ENCODE measurements around the gene PRR9. TPM values are rescaled to one million over a fixed set of nuclear protein-coding genes. Genes with fewer than 3 reads are reported as not detected.

Gene PRR9
- total RNA-seq, 1 experiment from 2014 or later: not detected

GRCh38 chr1:153250166-153250565 is 32.8 kb downstream of the PRR9 start:
- Histone ChIP-seq H2AFZ (no peak overlapping the region), H3K27ac (no peak overlapping the region), H3K27me3 (ENCODE audit: insufficient read depth, low read depth) (peaks cover 24% of the 10 kb centered on the region), H3K9me2 (ENCODE audit: insufficient read depth) (no peaks in the 10 kb centered on the region), H3K4me2 (no peak overlapping the region), H3K4me3 (no peak overlapping the region), H3K79me2 (ENCODE audit: low read depth) (no peaks in the 10 kb centered on the region), H3K36me3 (ENCODE audit: low read depth) (no peaks in the 10 kb centered on the region), H3K4me1 (replicated peaks; ENCODE audit: insufficient read depth) (no peaks in the 10 kb centered on the region), H3K9me3 (ENCODE audit: insufficient read depth, low read depth) (no peaks in the 10 kb centered on the region), H3F3A (ENCODE audit: insufficient read depth, low read depth) (no peaks in the 10 kb centered on the region), H4K20me1 (ENCODE audit: insufficient read depth) (no peaks in the 10 kb centered on the region)
- TF ChIP-seq, protein P1, sequence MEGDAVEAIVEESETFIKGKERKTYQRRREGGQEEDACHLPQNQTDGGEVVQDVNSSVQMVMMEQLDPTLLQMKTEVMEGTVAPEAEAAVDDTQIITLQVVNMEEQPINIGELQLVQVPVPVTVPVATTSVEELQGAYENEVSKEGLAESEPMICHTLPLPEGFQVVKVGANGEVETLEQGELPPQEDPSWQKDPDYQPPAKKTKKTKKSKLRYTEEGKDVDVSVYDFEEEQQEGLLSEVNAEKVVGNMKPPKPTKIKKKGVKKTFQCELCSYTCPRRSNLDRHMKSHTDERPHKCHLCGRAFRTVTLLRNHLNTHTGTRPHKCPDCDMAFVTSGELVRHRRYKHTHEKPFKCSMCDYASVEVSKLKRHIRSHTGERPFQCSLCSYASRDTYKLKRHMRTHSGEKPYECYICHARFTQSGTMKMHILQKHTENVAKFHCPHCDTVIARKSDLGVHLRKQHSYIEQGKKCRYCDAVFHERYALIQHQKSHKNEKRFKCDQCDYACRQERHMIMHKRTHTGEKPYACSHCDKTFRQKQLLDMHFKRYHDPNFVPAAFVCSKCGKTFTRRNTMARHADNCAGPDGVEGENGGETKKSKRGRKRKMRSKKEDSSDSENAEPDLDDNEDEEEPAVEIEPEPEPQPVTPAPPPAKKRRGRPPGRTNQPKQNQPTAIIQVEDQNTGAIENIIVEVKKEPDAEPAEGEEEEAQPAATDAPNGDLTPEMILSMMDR (conservative IDR thresholded peaks at IDR 0.05): no peak
- TF ChIP-seq EZH2 (IDR thresholded peaks at IDR 0.05; ENCODE audit: low read depth): no peak
- intact Hi-C loops (cut with micrococcal nuclease; ENCODE audit: unreplicated experiment): no loop called here
- ChIA-PET POLR2A (ENCODE audit: unreplicated experiment) (no interaction called here), CTCF (no interaction called here)
- no TSS peak for BruUV-seq (replicated peaks)
- no peak for DNase-seq

DNA sequence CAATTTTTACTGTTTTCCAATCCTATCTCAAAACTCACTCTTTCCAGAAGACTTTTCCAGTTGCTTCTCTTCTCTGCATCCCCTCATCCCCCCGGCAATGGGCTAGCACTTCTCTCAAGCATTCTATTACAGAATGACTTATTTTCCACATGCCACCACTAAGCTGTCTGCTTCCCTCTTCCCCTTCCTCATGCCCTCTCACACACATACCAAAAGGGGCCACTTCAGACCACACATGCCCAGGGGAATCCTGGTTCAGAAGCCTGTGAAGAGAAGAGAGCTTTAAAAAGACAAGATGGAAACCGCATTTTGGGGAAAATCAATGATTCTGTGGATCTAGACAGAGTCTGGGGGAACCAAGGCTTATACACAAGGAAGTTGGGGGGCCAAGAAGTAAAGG is 33.7 kb downstream of the PRR9 start:
- Histone ChIP-seq H3K9me2 (ENCODE audit: insufficient read depth) (no peaks in the 10 kb centered on the region), H3K79me2 (ENCODE audit: low read depth) (no peaks in the 10 kb centered on the region), H3K9me3 (ENCODE audit: insufficient read depth, low read depth) (no peaks in the 10 kb centered on the region), H3K36me3 (ENCODE audit: low read depth) (no peaks in the 10 kb centered on the region), H3K27ac (no peak overlapping the region), H2AFZ (no peak overlapping the region), H3K27me3 (ENCODE audit: insufficient read depth, low read depth) (peaks cover 19% of the 10 kb centered on the region), H3K4me1 (replicated peaks; ENCODE audit: insufficient read depth) (no peaks in the 10 kb centered on the region), H3K4me3 (no peak overlapping the region), H4K20me1 (ENCODE audit: insufficient read depth) (no peaks in the 10 kb centered on the region), H3K4me2 (no peak overlapping the region), H3F3A (ENCODE audit: insufficient read depth, low read depth) (no peaks in the 10 kb centered on the region)
- POLR2A ChIA-PET (ENCODE audit: unreplicated experiment): no interaction called here
- BruUV-seq (replicated peaks): no TSS peak
- intact Hi-C loops (cut with micrococcal nuclease; ENCODE audit: unreplicated experiment): no loop called here
- CTCF ChIA-PET: no interaction called here
- DNase-seq: no peak
- TF ChIP-seq, protein P1 (conservative IDR thresholded peaks at IDR 0.05): no peak
- TF ChIP-seq EZH2 (IDR thresholded peaks at IDR 0.05; ENCODE audit: low read depth): no peak

DNA sequence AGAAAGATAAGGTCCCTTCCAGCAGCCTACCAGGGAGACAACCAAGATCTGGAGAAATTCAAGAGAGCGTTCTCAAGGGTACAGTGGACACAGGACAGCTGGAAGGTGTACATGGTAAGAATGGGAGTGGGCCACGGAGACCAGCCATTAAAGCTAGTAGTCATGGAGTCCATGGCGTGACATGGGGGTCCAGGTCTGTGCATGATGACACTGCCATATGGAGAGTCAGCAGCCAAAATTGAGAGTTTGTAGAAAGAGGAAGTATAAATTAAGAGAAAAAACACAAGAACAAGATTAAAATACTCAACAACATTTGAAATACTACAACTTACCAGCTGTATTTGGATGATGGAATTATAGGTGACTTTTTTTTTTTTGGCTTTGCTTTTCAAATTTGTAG is 34.2 kb downstream of the PRR9 start:
- ChIA-PET CTCF (no interaction called here), POLR2A (ENCODE audit: unreplicated experiment) (no interaction called here)
- no peaks in the 10 kb centered on the region for H3K9me2 ChIP-seq (ENCODE audit: insufficient read depth)
- H3K4me2 ChIP-seq: no peak overlapping the region
- peaks cover 19% of the 10 kb centered on the region for H3K27me3 ChIP-seq (ENCODE audit: insufficient read depth, low read depth)
- no peaks in the 10 kb centered on the region for H3F3A ChIP-seq (ENCODE audit: insufficient read depth, low read depth)
- H2AFZ ChIP-seq: no peak overlapping the region
- no peaks in the 10 kb centered on the region for H3K79me2 ChIP-seq (ENCODE audit: low read depth)
- H3K4me1 ChIP-seq (replicated peaks; ENCODE audit: insufficient read depth): no peaks in the 10 kb centered on the region
- H3K36me3 ChIP-seq (ENCODE audit: low read depth): no peaks in the 10 kb centered on the region
- intact Hi-C loops (cut with micrococcal nuclease; ENCODE audit: unreplicated experiment): no loop called here
- no peak overlapping the region for H3K4me3 ChIP-seq
- no peak for DNase-seq
- no peaks in the 10 kb centered on the region for H3K9me3 ChIP-seq (ENCODE audit: insufficient read depth, low read depth)
- BruUV-seq (replicated peaks): no TSS peak
- TF ChIP-seq, protein P1 (conservative IDR thresholded peaks at IDR 0.05): no peak
- no peak for TF ChIP-seq EZH2 (IDR thresholded peaks at IDR 0.05; ENCODE audit: low read depth)
- H3K27ac ChIP-seq: no peak overlapping the region
- no peaks in the 10 kb centered on the region for H4K20me1 ChIP-seq (ENCODE audit: insufficient read depth)

Data from PC-9 (cell line).